ENCODE data around the gene SLC7A5. TPM values are rescaled to one million over a fixed set of nuclear protein-coding genes. Genes with fewer than 3 reads are reported as not detected.
A peak's percentile ranks its signal among the peaks of the same experiment; 100 is the strongest.

SLC7A5 gene
- total and polyA plus RNA-seq, 2 of the 13 experiments (the other 11 are each of a cell fraction or from before 2014, with no cell fraction given): 79.6 to 155 TPM

GRCh38 chr16:87815567-87815966 lies 53.7 kb downstream of the SLC7A5 start (continued):
- TF ChIP-seq ZBTB42 (CRISPR knock-in tag; IDR thresholded peaks at IDR 0.05): no peak
- no peak for TF ChIP-seq SP140L (CRISPR knock-in tag; IDR thresholded peaks at IDR 0.05; ENCODE audit: borderline replicate concordance)
- no peak for TF ChIP-seq ZNF30 (CRISPR knock-in tag; IDR thresholded peaks at IDR 0.05)
- no peak for TF ChIP-seq ZBTB37 (CRISPR knock-in tag; IDR thresholded peaks at IDR 0.05)
- TF ChIP-seq ZHX1 (CRISPR knock-in tag; IDR thresholded peaks at IDR 0.05; ENCODE audit: low read depth): no peak
- no peak for TF ChIP-seq LCORL (IDR thresholded peaks at IDR 0.05)
- peak; percentile 96 for TF ChIP-seq LCORL (CRISPR knock-in tag; IDR thresholded peaks at IDR 0.05)
- no peak for TF ChIP-seq PBX2 (CRISPR knock-in tag; IDR thresholded peaks at IDR 0.05)
- no peak for TF ChIP-seq ZNF484 (CRISPR knock-in tag; IDR thresholded peaks at IDR 0.05; ENCODE audit: borderline replicate concordance, low read depth)
- TF ChIP-seq ZNF180 (CRISPR knock-in tag; IDR thresholded peaks at IDR 0.05; ENCODE audit: borderline replicate concordance, low read depth): no peak
- no peak for TF ChIP-seq NFATC3 (CRISPR knock-in tag; IDR thresholded peaks at IDR 0.05)
- no peak for TF ChIP-seq ZNF256 (CRISPR knock-in tag; conservative IDR thresholded peaks at IDR 0.05)
- no peak for TF ChIP-seq MLX (CRISPR knock-in tag; IDR thresholded peaks at IDR 0.05)
- TF ChIP-seq ZNF260 (CRISPR knock-in tag; IDR thresholded peaks at IDR 0.05; ENCODE audit: borderline replicate concordance, low read depth): no peak
- no peak for TF ChIP-seq RFXAP (CRISPR knock-in tag; IDR thresholded peaks at IDR 0.05; ENCODE audit: borderline replicate concordance)
- TF ChIP-seq ZNF572 (CRISPR knock-in tag; IDR thresholded peaks at IDR 0.05): no peak
- TF ChIP-seq ZNF407 (CRISPR knock-in tag; IDR thresholded peaks at IDR 0.05; ENCODE audit: not compliant biosample characterization): no peak
